ENCODE data around the gene USP35. TPM values are rescaled to one million over a fixed set of nuclear protein-coding genes. Genes with fewer than 3 reads are reported as not detected.

Gene USP35
- polyA plus RNA-seq, 1 of the 3 experiments (the other 2 are of a cell fraction), result 8.4 TPM

DNA sequence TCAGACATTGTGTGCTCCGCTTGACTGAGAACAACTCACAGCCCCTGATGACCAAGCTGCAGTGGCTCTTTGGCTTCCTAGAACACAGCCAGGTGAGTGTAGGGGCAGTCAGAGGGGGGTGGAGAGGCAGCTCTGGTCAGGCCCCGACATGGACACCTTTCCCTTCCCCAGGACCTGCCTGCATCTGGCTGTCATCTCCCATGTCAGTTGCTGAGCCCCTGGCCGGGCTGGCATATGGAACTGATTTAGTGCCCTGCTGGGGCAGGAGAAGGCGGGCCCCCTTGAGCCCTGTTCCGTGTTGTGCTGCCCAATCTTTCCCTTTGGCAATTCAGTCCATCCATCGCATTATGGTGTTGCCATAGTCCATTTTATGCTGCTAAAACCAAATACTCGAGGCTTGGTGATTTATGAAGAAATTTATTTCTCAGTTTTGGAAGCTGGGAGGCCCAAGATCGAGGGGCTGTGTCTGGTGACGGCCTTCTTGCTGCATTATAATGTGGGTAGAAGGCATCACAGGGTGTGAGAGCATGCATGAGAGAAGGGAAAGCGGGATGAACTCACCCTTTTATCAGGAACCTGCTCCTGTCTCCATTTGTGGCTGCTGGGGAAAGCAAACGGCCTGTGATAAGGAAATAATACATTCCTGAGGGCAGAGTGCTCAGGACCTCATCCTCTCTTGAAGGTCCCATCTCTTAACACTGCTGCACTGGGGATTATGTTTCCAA is 19.0 kb downstream of the USP35 start:
- peaks cover 3% of the 10 kb centered on the region; the same call in 1 of the 2 replicates for H4K20me1 ChIP-seq (ENCODE audit: insufficient read depth)
- TF ChIP-seq JUND (IDR thresholded peaks at IDR 0.05) (no peak), TAF1 (IDR thresholded peaks at IDR 0.05; ENCODE audit: borderline replicate concordance, low read depth, low read length) (no peak), FOXM1 (IDR thresholded peaks at IDR 0.05; ENCODE audit: low read depth) (no peak), RXRA (IDR thresholded peaks at IDR 0.05; ENCODE audit: borderline replicate concordance, low read depth) (no peak), MXI1 (IDR thresholded peaks at IDR 0.05; ENCODE audit: low read depth, low read length) (peak; percentile 71; the same call in 1 of the 2 replicates), NRF1 (IDR thresholded peaks at IDR 0.05; ENCODE audit: low read depth, low read length) (no peak), SMC3 (IDR thresholded peaks at IDR 0.05; ENCODE audit: low read depth, low read length) (no peak), NFIC (IDR thresholded peaks at IDR 0.05; ENCODE audit: borderline replicate concordance) (no peak), TCF12 (IDR thresholded peaks at IDR 0.05) (peak; percentile 17; the same call in 1 of the 2 replicates), RFX5 (IDR thresholded peaks at IDR 0.05; ENCODE audit: low read length) (no peak), SIN3A (IDR thresholded peaks at IDR 0.05; ENCODE audit: borderline replicate concordance, low read depth, low read length) (no peak), EP300 (IDR thresholded peaks at IDR 0.05; ENCODE audit: borderline replicate concordance in 1 of 2, low read depth in 1 of 2, low read length in 1 of 2) (peak in 1 of 2 experiments; percentile 5; a peak in 1 of 4 replicates), FOSL2 (IDR thresholded peaks at IDR 0.05; ENCODE audit: borderline replicate concordance, low read depth) (no peak), EZH2phosphoT487 (IDR thresholded peaks at IDR 0.05; ENCODE audit: borderline replicate concordance, low read depth) (no peak), YY1 (IDR thresholded peaks at IDR 0.05; ENCODE audit: low read depth) (no peak), POLR2AphosphoS5 (IDR thresholded peaks at IDR 0.05; ENCODE audit: low read depth, low read length) (no peak), RAD21 (IDR thresholded peaks at IDR 0.05; ENCODE audit: low read length) (0 out of 2 replicates have a peak, but pooled peaks have one; percentile 19), MEF2A (IDR thresholded peaks at IDR 0.05; ENCODE audit: borderline replicate concordance, low read depth) (no peak), GABPA (IDR thresholded peaks at IDR 0.05; ENCODE audit: low read depth) (no peak), TEAD4 (IDR thresholded peaks at IDR 0.05; ENCODE audit: borderline replicate concordance, insufficient read depth) (no peak), FOXJ3 (CRISPR knock-in tag; IDR thresholded peaks at IDR 0.05) (no peak), RCOR1 (IDR thresholded peaks at IDR 0.05; ENCODE audit: low read length) (no peak), GATA2 (CRISPR knock-in tag; IDR thresholded peaks at IDR 0.05) (peak; percentile 47)
- TF ChIP-seq, protein P1, sequence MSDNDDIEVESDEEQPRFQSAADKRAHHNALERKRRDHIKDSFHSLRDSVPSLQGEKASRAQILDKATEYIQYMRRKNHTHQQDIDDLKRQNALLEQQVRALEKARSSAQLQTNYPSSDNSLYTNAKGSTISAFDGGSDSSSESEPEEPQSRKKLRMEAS (IDR thresholded peaks at IDR 0.05; ENCODE audit: low read depth), result no peak
- TF ChIP-seq, protein P2, sequence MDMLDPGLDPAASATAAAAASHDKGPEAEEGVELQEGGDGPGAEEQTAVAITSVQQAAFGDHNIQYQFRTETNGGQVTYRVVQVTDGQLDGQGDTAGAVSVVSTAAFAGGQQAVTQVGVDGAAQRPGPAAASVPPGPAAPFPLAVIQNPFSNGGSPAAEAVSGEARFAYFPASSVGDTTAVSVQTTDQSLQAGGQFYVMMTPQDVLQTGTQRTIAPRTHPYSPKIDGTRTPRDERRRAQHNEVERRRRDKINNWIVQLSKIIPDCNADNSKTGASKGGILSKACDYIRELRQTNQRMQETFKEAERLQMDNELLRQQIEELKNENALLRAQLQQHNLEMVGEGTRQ (IDR thresholded peaks at IDR 0.05; ENCODE audit: borderline replicate concordance, low read depth, low read length), result no peak
- TF ChIP-seq, protein P3, sequence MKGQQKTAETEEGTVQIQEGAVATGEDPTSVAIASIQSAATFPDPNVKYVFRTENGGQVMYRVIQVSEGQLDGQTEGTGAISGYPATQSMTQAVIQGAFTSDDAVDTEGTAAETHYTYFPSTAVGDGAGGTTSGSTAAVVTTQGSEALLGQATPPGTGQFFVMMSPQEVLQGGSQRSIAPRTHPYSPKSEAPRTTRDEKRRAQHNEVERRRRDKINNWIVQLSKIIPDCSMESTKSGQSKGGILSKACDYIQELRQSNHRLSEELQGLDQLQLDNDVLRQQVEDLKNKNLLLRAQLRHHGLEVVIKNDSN (IDR thresholded peaks at IDR 0.05; ENCODE audit: borderline replicate concordance, low read depth), result no peak
- TF ChIP-seq, protein P4, sequence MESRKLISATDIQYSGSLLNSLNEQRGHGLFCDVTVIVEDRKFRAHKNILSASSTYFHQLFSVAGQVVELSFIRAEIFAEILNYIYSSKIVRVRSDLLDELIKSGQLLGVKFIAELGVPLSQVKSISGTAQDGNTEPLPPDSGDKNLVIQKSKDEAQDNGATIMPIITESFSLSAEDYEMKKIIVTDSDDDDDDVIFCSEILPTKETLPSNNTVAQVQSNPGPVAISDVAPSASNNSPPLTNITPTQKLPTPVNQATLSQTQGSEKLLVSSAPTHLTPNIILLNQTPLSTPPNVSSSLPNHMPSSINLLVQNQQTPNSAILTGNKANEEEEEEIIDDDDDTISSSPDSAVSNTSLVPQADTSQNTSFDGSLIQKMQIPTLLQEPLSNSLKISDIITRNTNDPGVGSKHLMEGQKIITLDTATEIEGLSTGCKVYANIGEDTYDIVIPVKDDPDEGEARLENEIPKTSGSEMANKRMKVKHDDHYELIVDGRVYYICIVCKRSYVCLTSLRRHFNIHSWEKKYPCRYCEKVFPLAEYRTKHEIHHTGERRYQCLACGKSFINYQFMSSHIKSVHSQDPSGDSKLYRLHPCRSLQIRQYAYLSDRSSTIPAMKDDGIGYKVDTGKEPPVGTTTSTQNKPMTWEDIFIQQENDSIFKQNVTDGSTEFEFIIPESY (IDR thresholded peaks at IDR 0.05; ENCODE audit: borderline replicate concordance, low read depth), result no peak
- TF ChIP-seq, protein P5, sequence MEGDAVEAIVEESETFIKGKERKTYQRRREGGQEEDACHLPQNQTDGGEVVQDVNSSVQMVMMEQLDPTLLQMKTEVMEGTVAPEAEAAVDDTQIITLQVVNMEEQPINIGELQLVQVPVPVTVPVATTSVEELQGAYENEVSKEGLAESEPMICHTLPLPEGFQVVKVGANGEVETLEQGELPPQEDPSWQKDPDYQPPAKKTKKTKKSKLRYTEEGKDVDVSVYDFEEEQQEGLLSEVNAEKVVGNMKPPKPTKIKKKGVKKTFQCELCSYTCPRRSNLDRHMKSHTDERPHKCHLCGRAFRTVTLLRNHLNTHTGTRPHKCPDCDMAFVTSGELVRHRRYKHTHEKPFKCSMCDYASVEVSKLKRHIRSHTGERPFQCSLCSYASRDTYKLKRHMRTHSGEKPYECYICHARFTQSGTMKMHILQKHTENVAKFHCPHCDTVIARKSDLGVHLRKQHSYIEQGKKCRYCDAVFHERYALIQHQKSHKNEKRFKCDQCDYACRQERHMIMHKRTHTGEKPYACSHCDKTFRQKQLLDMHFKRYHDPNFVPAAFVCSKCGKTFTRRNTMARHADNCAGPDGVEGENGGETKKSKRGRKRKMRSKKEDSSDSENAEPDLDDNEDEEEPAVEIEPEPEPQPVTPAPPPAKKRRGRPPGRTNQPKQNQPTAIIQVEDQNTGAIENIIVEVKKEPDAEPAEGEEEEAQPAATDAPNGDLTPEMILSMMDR (IDR thresholded peaks at IDR 0.05), result no peak
- no peaks in the 10 kb centered on the region for H3F3A ChIP-seq (replicated peaks; ENCODE audit: insufficient read depth)
- peak overlapping the region in 1 of 2 experiments; percentile 92; a peak in 2 of 4 replicates for H3K27ac ChIP-seq (ENCODE audit: low read depth in 2 of 2, low read length in 1 of 2)
- ChIA-PET CTCF (interaction anchor here (0.7 to 1.8 kb wide), 8 partner anchors 8 to 1306 kb away, joined by 3 to 8 read pairs (median 4); no protein-coding TSS in a partner anchor), POLR2A (interaction anchor here (0.7 to 1.0 kb wide), 2 partner anchors 9 to 19 kb away, joined by 3 read pairs; partner anchors contain the start of genes KCTD21 and USP35)
- 70% methylated on average over 11 of the region's 11 CpGs for WGBS (ENCODE audit: low lambda C conversion rate)
- no peak overlapping the region for H3K4me2 ChIP-seq
- H2AFZ ChIP-seq (ENCODE audit: low read depth), result no peak overlapping the region
- H3K9me3 ChIP-seq, result no peaks in the 10 kb centered on the region
- peaks cover 15 to 18% of the 10 kb centered on the region in 2 experiments for H3K36me3 ChIP-seq (replicated peaks in 1 of 2; ENCODE audit: control insufficient read depth in 1 of 2, insufficient read depth in 2 of 2, low read length in 1 of 2)
- no peaks in the 10 kb centered on the region for H3K27me3 ChIP-seq (ENCODE audit: insufficient read depth)
- H3K79me2 ChIP-seq (ENCODE audit: insufficient read depth), result peaks cover 16% of the 10 kb centered on the region
- H3K9me2 ChIP-seq, result no peaks in the 10 kb centered on the region
- no peak overlapping the region for H3K4me3 ChIP-seq (ENCODE audit: low read depth in 2 of 2, low read length in 1 of 2)
- H3K4me1 ChIP-seq (ENCODE audit: control insufficient read depth in 1 of 2, insufficient read depth in 2 of 2, low read depth in 1 of 2, low read length in 1 of 2), result peaks cover 0 to 29% of the 10 kb centered on the region in 2 experiments; a peak in 1 of 4 replicates
- H3K9ac ChIP-seq, result no peak overlapping the region
- DNase-seq, result peak; percentile 91

Measured in SK-N-SH (cell line).